PFSK-1 (cell line): ENCODE results near the gene SYNPR.

Source experiments
- FOXP2 ChIP-seq: optimal IDR thresholded peaks from 2 replicates; pipeline ENCODE3; 2011; ENCODE audit warnings: borderline replicate concordance, control low read depth, inconsistent platforms; ENCODE audit not compliant: insufficient read depth; ENCODE audit errors: extremely low read length, extremely low read depth
- POLR2AphosphoS5 ChIP-seq: IDR thresholded peaks from 2 replicates; pipeline ENCODE4 v1.6.1; 2012; ENCODE audit warnings: low read depth, mild to moderate bottlenecking, control low read depth, low read length, moderate library complexity
- SIN3A ChIP-seq: IDR thresholded peaks from 2 replicates; pipeline ENCODE4 v1.6.1; 2012; ENCODE audit warnings: mild to moderate bottlenecking, low read length, moderate library complexity, borderline replicate concordance; ENCODE audit not compliant: insufficient read depth
- TAF1 ChIP-seq: IDR thresholded peaks from 2 replicates; pipeline ENCODE4 v1.6.1; 2012; ENCODE audit warnings: low read length, control low read depth, borderline replicate concordance; ENCODE audit not compliant: insufficient read depth
- TF ChIP-seq, protein P1 (sequence below), 2 experiments: IDR thresholded peaks; 2 replicates each; pipeline versions ENCODE4 v1.6.1 to v1.8.0; 2011 to 2012; ENCODE audit warnings: low read depth in 2 of 2, low read length in 2 of 2, control low read depth in 1 of 2, inconsistent platforms in 1 of 2, mild to moderate bottlenecking in 1 of 2, moderate library complexity in 1 of 2; ENCODE audit not compliant: insufficient read depth in 1 of 2

Gene SYNPR

DNA sequence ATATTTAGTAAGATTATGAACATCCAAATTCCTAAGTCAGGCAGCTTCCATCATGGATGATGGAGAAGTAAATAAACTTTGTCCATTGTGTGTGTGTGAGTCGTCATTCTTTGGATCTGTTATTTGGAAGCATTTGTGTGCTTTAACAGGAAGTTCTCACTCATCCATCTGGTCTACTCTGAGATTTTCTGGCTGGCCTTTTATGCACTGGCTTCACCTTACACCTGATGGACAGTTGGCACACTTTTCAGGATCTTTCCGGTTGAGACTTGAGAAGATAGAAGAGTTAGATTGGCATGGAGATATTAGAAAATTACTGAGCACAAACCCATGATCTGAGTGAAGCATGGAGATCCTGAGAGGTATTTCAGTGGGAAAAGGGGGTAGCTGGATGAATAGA, 12.6 kb downstream of the SYNPR start:
- TF ChIP-seq, protein P1, sequence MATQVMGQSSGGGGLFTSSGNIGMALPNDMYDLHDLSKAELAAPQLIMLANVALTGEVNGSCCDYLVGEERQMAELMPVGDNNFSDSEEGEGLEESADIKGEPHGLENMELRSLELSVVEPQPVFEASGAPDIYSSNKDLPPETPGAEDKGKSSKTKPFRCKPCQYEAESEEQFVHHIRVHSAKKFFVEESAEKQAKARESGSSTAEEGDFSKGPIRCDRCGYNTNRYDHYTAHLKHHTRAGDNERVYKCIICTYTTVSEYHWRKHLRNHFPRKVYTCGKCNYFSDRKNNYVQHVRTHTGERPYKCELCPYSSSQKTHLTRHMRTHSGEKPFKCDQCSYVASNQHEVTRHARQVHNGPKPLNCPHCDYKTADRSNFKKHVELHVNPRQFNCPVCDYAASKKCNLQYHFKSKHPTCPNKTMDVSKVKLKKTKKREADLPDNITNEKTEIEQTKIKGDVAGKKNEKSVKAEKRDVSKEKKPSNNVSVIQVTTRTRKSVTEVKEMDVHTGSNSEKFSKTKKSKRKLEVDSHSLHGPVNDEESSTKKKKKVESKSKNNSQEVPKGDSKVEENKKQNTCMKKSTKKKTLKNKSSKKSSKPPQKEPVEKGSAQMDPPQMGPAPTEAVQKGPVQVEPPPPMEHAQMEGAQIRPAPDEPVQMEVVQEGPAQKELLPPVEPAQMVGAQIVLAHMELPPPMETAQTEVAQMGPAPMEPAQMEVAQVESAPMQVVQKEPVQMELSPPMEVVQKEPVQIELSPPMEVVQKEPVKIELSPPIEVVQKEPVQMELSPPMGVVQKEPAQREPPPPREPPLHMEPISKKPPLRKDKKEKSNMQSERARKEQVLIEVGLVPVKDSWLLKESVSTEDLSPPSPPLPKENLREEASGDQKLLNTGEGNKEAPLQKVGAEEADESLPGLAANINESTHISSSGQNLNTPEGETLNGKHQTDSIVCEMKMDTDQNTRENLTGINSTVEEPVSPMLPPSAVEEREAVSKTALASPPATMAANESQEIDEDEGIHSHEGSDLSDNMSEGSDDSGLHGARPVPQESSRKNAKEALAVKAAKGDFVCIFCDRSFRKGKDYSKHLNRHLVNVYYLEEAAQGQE (IDR thresholded peaks at IDR 0.05; ENCODE audit: insufficient read depth in 1 of 2, low read depth in 2 of 2, low read length in 2 of 2) = no peak
- TF ChIP-seq POLR2AphosphoS5 (no peak), FOXP2 (no peak), SIN3A (no peak), TAF1 (no peak)

GRCh38 chr3:63294332-63294731, 16.2 kb downstream of the SYNPR start:
- TF ChIP-seq, protein P1 (IDR thresholded peaks at IDR 0.05; ENCODE audit: insufficient read depth in 1 of 2, low read depth in 2 of 2, low read length in 2 of 2) = no peak
- TF ChIP-seq FOXP2 = no peak
- no peak for TF ChIP-seq TAF1
- TF ChIP-seq SIN3A = no peak
- no peak for TF ChIP-seq POLR2AphosphoS5

- TF ChIP-seq FOXP2 (no peak), POLR2AphosphoS5 (no peak), TAF1 (no peak), SIN3A (no peak)
- TF ChIP-seq, protein P1 (IDR thresholded peaks at IDR 0.05; ENCODE audit: insufficient read depth in 1 of 2, low read depth in 2 of 2, low read length in 2 of 2) = no peak
Observed at GRCh38 chr3:63295356-63295755, 17.2 kb downstream of the SYNPR start.

DNA sequence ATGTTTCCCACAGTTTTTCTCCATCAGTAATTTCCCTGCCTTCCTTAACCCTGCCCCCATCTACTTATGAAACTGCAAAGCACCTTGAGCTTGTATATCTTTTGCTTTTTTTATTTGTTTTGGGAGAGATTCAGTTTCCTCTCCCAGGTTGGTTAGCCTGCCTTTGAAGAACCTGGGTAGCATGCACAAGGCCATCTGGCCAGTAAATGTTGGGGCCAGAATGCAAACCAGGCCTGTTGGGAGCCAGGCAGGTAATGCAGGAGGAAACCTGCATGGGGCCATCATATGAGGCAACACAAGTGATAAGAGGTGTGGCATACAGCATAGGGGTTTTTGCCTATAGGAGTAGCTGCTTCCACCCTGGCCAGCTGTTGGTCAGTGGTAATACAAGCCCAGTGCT, 17.7 kb downstream of the SYNPR start:
- TF ChIP-seq TAF1 = no peak
- TF ChIP-seq POLR2AphosphoS5 = no peak
- TF ChIP-seq, protein P1 (IDR thresholded peaks at IDR 0.05; ENCODE audit: insufficient read depth in 1 of 2, low read depth in 2 of 2, low read length in 2 of 2) = no peak
- TF ChIP-seq FOXP2 = no peak
- no peak for TF ChIP-seq SIN3A

GRCh38 chr3:63296249-63296648, 18.1 kb downstream of the SYNPR start:
- no peak for TF ChIP-seq FOXP2
- no peak for TF ChIP-seq POLR2AphosphoS5
- TF ChIP-seq SIN3A = no peak
- TF ChIP-seq, protein P1 (IDR thresholded peaks at IDR 0.05; ENCODE audit: insufficient read depth in 1 of 2, low read depth in 2 of 2, low read length in 2 of 2) = no peak
- no peak for TF ChIP-seq TAF1
